Measurements from ENCODE around the gene KLK3. TPM values are rescaled to one million over a fixed set of nuclear protein-coding genes. Genes with fewer than 3 reads are reported as not detected.

KLK3 gene
- total RNA-seq, 1 donor from 2014 or later, result not detected

DNA sequence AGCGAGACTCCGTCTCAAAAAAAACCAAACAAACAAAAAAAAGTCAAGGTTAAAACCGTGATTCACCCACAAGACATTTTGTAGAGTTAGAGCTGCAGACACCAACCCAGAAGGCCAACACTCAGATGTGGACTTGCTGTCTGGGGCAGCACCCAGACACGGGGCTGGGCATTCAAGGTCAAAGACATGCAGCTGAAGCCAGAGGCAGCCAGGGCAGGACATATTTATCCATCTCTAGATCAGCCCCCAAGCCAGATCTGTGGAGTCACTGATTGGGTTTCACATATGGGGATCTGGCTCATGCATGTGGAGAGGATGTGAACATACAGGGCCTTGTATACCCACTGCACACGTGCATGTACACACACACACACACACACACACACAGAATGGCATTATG, 24.9 kb upstream of the KLK3 start:
- no peak for ATAC-seq

DNA sequence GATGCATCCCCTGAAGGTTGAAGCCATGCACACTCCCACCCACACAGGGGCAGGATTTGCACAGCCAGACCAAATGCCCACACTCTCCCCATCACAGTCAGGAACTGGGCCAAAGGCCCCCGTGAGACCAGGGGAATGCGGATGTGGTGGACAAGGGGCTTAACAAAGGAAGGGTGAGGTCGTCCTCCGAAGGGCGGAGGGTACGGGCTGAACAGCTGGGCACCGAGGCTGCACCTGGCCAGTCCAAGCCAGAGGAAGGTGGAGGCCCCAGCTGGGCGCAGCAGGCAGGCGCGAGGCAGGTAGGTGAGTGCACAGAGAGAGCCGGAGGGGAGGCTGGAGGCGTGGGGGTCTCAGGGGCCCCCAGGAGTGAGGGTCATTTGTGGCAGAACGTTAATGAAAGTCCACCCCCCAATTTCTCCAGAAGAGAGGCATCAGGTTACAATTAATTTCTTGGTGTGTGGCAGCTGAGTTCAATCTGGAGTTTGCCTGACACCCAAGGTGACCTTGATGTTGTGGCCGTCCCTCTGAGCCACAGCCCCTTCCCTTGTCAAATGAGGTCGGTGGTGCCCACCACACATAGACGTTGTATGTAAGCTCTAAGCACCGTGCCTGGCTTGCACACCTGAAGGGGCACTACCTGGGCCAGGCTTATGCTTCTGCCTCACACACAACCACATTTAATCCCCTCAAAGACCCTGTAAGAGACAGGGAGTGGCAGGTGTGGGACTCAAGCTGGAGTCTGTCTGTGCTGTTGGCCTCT, 24.3 kb upstream of the KLK3 start:
- DNase-seq (ENCODE audit: low spot score), result no peak
- no peak for ATAC-seq
- intact Hi-C loops (cut with DNase I), result no loop called here

More for the DNA sequence above, 24.9 kb upstream of the KLK3 start:
- DNase-seq (ENCODE audit: low spot score), result no peak
- intact Hi-C loops (cut with DNase I), result no loop called here

DNA sequence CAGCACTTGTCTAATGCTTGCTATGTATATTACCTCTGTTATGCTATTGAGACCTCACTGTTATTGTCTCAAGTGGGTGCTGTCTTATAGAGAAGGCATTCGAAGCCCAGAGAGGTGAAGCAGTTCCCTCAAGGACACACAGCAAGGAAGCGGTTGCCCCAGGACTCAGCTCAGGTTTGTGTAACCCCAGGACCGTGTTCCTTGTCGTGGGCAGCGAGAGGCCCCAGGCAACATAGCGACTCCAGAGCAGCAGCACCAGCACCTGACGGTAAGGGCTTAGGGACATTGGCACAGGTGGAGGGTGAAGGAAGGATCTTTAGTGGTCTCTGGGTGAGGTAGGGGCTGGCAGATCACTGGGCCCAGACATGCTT, 23.7 kb upstream of the KLK3 start:
- ATAC-seq, result no peak
- DNase-seq (ENCODE audit: low spot score), result no peak

DNA sequence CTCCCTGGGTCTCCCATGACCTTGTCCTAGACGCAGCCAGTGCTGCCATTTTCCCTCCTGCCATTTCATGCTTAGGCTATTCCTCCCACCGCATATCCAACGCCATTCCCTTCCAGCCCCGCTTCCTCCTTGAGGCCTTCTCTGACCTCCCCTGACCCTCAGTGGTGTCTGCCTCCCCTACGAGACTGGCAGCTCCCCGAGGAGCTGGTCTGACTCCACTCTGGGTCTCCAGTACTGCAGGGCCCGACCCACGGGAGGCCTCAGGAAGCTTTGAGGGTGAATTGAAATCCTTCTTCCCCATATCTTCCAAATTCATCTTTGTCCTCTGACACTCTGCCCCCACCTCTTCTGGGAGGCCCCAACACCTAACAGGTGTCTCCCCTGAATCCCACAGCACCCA, 22.0 kb upstream of the KLK3 start:
- intact Hi-C loops (cut with DNase I), result no loop called here
- ATAC-seq (no peak), DNase-seq (ENCODE audit: low spot score) (no peak)

More for the DNA sequence above, 23.7 kb upstream of the KLK3 start:
- intact Hi-C loops (cut with DNase I), result no loop called here

DNA sequence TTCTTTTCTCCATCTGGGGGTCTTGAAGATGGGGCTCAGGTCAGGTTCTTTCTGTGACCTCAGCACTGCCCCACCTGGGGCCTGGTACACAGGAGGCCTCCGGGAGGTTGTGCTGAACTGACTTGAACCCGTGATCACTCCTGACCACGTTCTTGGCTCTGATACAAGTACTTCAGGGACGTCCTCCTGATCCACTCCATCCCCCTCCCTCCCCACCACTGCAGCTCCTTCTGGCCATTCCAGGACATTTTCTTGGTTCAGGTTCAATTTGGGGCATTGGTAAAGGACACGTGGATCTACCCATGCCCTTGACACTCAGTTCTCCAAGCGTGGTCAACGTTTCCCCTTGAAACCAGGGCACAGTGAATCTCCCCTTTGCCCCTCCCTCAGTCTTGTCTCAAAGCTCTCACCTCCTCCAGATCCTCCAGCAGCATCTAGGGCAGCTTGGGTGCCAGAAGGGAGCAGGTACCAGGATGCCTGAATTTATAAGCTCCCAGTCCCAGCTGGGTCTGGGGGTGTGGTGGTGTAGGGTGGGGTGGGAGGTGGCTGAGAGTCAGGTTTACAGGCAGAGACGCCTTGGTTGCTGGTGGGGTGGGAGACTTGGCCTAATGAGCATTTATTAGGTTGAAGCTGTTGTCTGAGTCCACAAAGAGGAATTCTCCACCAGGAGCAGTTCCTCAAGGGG, 21.5 kb upstream of the KLK3 start, which contains the start of gene KLK15:
KLK15 (minus strand) TSS at position 458 of the 685 bp plus-strand sequence. CDS start 2,082 bp downstream, outside the sequence.
- no peak for ATAC-seq
- no peak for DNase-seq (ENCODE audit: low spot score)
- intact Hi-C loops (cut with DNase I), result no loop called here

DNA sequence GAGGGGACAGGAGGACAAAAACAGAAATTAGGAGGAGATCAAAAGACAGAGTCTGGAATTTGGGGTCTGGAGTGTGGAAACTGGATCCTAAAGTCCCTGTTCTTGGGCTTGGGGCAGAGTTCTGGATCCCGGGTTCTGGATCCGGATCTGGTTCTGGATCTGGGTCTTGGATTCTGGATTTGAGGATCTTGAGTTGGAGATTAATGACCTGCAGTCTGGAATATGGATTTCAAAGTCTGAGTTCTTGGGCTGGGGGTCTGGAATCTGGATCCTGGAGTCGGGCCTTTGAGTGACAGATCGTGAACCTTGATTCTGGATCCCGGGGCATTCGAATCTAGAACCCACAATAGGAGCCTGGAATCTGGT, 20.9 kb upstream of the KLK3 start:
- intact Hi-C loops (cut with DNase I), result no loop called here
- ATAC-seq, result no peak
- no peak for DNase-seq (ENCODE audit: low spot score)

DNA sequence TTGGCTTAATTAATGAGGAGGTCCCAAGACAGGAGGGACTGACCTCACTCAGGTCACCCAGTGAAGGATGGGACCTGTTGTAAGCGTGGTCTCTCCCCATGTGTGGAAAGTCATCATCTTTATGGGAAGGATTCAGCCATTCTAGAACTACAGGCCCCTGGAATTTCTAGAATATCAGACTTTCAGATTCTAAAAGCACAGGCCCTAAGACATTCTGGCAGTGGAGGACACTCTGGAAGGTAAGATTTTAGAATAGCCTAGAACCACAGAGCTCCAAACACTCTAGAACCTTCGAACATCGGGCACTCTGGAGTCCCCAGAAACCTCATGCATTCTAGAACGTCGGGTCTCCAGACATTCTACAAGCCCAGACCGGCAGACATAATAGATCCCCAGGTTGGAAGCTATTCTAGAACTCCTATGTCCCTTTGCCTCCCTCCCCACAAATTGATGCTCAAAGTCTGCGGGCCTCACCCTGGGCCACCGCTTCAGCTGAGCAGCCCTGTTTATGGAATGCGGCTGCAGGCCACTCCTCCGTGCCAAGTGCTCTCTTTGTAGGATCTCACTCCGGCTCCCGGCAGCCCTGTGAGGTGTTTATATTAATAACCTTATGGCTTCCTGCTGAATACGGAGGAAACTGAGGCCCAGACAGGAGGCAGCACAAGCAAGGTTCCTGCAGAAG, 19.5 kb upstream of the KLK3 start:
- ATAC-seq (no peak), DNase-seq (ENCODE audit: low spot score) (no peak)
- intact Hi-C loops (cut with DNase I), result no loop called here

DNA sequence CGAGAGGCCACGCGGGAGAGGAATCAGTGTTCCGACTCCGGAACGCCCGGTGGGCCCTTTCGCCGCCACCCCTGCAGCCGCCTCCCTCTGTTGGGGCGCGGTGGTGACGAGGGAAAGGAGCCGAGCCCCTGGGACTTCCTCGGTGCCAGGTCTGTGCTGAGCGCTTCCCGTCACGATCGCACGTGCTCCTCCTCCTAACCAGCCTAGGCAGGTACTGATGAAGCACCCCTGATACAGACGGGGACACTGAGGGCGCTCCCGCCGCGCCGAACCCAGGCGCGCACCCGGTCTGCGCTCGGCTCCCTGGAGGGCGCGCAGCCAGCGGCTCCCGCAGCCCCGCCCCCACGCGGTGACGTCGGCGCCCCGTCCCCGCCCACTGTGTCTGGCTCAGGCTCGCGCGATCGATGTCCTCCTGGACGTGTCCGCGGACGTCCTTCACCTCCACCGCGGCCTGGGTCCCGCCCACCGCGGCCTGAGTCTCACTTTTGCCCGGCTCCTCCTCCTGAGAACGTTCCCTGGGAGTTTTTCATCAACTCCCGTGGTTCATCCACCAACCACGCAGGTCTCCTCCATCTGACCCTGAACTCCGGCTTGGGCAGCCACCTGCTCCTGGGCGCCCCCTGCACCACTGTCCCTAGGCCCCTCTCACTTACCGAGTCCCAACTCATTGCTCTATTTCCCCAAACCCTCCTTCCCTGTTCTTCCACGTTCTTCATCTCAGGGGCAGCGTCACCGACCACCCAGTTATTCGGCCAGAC, 18.8 kb upstream of the KLK3 start:
- ATAC-seq (peak; percentile 94), DNase-seq (ENCODE audit: low spot score) (peak; percentile 82)
- intact Hi-C loops (cut with DNase I), result no loop called here

DNA sequence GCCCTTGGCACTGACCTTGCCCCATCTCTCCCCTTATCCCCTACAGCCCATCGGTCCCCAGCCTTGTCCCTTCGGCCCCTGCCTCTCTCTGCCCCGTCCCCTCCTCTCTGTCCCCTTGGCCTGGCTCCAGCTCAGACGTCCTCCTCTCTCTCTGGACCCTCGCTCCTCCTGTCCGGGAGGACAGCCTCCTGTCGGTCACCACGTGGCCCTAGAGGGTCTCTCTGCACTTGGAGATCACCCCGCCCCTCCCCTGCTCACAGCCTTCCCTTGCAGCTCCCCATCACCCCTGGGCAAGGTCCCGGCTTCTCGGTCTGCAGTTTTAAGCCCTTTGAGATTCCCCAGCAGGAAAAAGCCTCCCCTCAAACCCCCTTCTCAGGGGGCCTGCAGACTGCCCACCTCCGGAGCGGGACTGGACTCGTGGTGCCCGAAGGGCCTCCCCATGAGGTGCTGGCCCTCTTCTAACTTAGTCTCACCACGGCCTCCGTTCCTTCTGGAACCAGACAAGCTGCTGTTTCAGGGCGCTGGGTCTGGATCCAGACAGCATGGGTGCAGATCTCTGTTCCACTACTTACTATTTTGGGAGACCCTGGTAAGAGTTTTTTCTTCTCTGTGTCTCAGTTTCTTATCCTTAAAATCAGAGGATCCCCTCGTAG, 18.0 kb upstream of the KLK3 start:
- no peak for ATAC-seq
- intact Hi-C loops (cut with DNase I), result no loop called here
- no peak for DNase-seq (ENCODE audit: low spot score)

DNA sequence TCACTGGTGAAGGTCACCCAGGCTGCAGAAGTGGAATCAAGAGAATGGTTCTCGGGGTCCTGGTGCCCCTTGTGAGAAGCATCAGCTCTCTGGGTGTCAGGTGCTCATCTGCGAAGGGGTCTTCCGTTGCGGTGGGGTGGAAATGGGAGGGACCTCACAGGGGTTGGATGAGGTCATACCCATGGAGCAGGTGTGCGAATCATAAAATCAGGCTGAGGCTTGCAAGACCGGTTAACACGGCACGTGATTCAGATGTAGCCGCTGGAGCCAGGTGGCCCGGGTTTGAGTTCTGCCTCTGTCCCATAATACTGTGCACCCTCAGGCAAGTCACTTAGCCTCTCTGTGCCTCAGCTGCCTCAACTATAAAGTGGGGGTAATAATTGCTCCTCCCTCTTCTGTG, 17.4 kb upstream of the KLK3 start:
- intact Hi-C loops (cut with DNase I), result no loop called here
- ATAC-seq, result no peak
- no peak for DNase-seq (ENCODE audit: low spot score)

DNA sequence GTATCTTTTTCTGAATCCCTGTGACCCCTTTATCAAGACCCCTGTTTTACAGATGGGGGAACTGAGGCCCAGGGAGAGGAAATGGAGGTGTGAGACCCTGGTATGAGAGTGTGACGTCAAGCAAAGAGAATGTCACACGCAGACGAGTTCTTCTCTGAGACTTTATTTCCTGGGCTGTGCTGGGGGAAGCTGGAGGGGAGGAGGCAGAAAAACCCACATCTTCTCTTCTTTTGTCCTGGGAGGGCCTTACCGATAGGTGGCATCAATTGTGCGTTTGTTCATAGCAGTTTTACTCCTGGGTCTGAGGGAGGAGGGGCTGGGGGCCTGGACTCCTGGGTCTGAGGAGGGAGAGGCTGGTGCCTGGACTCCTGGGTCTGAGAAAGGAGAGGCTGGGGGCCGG, 16.5 kb upstream of the KLK3 start:
- intact Hi-C loops (cut with DNase I), result no loop called here
- ATAC-seq (no peak), DNase-seq (ENCODE audit: low spot score) (no peak)

DNA sequence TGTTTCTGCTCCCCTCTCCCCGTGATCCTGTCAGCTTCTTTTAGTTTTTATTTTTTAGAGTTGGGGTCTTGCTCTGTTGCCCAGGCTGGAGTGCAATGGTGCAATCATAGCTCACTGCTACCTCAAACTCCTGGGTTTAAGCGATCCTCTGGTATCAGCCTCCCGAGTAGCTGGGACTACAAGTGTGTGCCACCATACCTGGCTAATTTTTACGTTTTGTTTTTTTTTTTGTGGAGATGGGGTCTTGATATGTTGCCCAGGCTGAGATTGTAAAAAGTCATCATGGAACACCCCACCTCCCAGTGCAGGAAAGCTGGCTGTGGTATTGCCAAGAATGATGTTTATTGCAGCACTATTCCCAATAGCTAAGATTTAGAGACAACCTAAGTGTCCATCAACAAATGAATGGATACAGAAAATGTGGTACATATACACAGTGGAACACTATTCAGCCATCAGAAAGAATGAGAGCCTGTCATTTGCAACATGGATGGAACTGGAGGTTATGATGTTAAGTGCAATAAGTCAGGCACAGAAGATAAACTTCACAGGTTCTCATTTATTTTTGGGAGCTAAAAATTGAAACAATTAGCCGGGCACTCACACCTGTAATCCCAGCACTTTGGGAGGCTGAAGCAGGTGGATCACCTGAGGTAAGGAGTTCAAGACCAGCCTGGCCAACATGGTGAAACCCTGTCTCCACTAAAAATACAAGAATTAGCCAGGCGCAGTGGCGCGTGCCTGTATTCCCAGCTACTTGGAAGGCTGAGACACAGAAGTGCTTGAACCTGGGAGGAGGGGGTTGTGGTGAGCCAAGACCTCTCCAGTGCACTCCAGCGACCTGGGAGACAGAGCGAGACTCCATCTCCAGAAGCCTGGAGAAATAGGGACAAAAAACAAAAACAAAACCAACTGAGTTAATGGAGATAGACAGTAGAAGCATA, 14.7 kb upstream of the KLK3 start:
- intact Hi-C loops (cut with DNase I), result no loop called here
- DNase-seq (ENCODE audit: low spot score) (no peak), ATAC-seq (no peak)

DNA sequence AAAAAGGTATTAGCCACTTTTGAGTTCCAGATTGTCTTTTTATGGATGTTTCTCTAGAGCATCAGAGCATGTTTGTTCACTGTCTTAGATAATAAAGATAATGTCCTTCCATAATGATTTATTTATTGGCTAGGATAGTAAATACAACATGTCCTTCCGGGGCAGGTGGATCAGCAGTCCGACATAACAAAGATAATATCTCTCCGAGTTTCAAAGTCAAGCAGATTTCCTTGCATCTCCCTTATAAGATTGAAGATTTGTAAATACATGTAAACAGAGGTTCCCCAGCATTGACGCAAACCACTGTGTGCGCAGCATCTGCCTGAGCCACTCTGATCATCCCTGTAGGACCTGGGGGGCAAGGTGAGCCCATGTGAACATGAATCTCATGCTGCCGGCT, 12.6 kb upstream of the KLK3 start:
- intact Hi-C loops (cut with DNase I), result no loop called here
- DNase-seq (ENCODE audit: low spot score) (no peak), ATAC-seq (no peak)

DNA sequence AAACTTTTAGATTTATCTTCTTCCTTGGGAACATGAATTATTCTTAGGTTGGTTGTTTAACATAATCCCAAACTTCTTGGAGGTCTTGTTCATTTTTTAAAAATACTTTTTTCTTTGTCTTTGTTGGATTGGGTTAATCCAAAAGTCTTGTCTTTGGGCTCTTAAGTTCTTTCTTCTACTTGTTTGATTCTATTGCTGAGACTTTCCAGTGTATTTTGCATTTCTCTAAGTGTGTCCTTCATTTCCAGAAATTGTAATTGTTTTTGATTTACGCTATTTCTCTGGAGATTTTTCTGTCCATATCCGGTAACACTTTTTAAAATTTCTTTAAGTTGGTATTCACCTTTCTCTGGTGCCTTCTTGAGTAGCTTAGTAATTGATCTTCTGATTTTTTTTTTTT, 11.5 kb upstream of the KLK3 start:
- no peak for DNase-seq (ENCODE audit: low spot score)
- intact Hi-C loops (cut with DNase I), result no loop called here
- no peak for ATAC-seq

DNA sequence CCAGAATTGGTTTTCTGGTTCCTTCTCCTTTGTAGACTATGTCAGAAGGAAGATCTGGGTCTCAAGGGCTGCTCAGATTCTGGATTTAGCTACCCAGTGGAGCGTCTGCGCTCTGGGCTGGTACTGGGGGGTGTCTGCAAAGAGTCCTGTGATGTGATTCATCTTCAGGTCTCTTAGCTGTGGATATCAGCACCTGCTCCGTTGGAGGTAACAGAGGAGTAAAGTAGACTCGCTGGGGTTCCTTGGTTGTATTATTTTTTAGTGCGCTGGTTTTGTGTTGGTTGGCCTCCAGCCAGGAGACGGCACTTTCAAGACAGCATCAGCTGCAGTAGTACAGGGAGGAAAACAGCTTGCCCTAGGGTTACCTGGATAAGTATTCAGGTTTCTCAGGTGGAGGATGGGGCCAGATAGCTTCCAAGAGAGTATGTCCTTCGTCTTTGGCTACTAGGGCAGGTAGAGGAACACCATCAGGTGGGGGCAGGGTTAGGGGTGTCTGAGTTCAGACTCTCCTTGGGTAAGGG, 11.0 kb upstream of the KLK3 start:
- ATAC-seq, result no peak
- DNase-seq (ENCODE audit: low spot score), result no peak
- intact Hi-C loops (cut with DNase I), result no loop called here

DNA sequence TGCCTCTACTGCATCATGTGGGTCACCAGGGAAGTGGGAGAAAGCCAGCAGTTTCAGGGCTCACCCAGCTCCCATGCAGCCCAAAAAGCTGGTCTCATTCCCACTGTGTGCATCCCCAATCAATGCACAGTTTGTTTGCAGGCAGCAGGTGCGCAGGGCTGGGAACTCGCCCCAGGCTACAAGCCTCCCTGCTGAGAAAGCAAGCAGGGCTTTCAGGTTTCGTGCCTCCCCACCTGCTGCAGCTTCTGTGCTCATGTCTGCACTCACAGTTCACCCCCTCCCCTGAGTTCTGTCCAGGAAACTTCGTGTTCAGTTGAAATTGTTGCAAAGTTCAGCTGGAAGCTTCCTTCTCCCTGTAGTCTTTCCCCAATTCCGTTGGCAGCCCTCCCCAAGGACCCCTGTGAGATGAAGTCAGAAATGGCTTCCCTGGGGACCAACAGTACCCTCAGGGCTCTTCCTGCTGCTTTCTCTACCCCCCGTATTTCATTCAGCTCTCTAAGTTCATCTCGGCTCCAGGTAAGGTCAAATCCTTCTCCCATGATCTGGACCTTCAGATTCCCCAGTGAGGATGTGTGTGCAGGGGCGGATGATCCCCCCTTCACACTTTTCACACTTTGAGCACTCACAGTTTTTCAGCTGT, 10.3 kb upstream of the KLK3 start:
- DNase-seq (ENCODE audit: low spot score), result no peak
- no peak for ATAC-seq
- intact Hi-C loops (cut with DNase I), result no loop called here

DNA sequence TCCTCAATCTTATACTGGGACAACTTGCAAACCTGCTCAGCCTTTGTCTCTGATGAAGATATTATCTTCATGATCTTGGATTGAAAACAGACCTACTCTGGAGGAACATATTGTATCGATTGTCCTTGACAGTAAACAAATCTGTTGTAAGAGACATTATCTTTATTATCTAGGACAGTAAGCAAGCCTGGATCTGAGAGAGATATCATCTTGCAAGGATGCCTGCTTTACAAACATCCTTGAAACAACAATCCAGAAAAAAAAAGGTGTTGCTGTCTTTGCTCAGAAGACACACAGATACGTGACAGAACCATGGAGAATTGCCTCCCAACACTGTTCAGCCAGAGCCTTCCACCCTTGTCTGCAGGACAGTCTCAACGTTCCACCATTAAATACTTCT, 4.0 kb upstream of the KLK3 start:
- DNase-seq (ENCODE audit: low spot score) (no peak), ATAC-seq (no peak)
- intact Hi-C loops (cut with DNase I), result no loop called here

Measured in sciatic nerve (tissue), 2 donors.